ENCODE data around the gene KRTAP10-6.
"Not testable (repeated sequence)": the region's sequence is repeated elsewhere in the genome, so short reads cannot be mapped to it uniquely, and the experiment has no call there.

Gene KRTAP10-6

DNA sequence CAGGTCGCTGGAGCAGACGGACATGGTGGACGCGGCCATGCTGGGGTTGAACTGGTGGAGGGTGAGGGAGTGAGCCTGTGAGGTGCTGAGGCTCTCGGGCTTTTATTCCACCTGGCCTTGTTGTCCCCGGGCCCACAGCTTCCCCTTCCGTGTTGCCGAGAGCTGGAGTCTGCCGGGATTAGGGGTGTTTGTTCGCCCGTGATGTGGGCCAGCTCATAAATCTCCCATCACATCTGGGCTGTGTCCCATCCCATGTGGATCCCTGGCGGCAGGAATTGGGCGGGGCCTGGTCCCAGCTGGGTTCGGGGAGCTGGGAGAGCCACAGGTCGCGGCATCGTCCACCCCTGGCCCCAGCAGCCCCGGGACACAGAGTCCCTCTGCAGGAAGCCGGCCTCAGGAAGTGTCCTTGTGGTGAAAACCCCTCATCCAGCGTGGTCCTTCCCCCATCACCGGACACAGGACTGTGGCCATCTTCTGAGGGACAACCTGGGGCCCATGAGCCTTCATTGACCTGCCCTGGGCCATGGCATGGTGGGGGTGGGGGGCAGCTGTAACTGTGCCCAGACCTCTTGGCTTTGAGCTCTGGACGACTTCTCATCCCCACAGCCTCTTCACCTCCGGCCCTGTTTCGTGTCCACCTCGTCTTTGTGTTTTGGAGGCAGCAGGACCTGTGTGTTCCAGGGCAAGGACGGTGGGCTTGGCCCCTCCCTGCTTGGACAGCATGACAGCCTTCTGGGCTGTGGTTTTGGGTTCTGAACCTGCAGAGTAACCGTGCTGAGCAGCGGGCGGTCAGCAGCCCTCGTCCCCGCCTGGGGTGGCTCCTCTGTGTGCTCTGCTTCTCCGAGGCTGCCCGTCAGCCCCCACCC, at the start of gene KRTAP10-6:
Gene KRTAP10-6, minus strand, starts transcription at position 60 of the 866 bp plus-strand sequence. Its CDS starts 21 bp downstream, at position 39.
- DNase-seq = no peak

DNA sequence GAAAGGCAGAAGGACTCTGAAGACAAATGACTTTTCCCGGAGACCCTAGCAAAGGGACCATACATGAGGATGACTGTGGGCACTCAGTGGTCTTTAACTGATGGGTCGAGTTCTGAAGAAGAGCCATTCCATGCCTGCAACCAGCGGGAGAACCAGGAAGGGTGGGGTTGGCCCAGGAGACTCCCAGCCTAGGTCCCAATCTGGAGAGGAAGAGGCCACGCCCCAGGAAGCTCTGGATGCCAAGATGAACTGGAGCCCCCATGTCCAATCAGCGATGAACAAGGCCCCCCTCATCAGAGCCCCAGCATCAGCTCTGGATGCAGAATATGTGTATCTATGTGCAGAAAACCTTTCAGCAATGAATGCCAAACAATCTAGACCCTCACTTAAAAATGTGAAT, 48.5 kb upstream of the KRTAP10-6 start:
- DNase-seq = no peak

- no peak for DNase-seq
These were observed 47.0 kb upstream of the KRTAP10-6 start for GRCh38 chr21:44639331-44639655.

DNA sequence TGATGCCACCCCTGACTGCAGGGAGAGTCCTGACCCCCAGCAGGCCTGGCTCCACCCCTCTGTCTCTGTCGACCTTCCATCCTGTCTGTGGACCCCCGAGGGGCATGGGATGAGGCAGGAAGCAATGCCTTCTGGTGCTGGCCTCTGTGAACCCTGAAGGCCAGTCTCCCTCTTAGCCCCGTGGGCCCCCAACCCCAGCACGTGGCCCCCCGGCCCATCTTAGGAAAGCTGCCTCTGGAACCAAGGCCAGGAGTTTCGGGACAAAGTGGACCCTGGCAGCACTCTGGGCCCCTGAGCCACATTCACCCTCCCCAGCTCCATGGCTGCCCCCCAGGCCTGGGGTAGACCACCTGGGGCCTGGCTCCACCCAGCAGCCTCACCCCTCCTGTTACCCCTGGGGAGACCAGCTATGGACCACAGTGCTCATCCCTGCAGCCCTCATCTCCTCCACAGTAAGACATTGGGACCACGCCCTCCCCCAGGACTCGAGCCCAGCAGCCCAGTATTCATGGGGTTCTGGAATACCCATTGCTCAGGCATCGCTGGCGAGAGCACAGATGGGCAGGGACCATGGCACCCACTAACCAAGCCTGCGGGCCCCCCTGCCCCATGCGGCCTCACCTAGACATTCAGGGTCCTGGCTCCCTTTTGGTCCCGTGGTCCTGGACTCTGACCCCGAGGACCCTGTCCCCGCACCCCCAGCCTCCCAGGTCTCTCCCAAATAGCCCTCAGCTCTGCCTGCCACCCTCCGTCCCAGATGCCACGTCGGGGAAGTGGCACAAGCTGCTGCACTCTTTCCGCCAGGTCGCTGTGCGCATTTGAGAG, 46.4 kb upstream of the KRTAP10-6 start:
- not testable (repeated sequence) for DNase-seq

DNA sequence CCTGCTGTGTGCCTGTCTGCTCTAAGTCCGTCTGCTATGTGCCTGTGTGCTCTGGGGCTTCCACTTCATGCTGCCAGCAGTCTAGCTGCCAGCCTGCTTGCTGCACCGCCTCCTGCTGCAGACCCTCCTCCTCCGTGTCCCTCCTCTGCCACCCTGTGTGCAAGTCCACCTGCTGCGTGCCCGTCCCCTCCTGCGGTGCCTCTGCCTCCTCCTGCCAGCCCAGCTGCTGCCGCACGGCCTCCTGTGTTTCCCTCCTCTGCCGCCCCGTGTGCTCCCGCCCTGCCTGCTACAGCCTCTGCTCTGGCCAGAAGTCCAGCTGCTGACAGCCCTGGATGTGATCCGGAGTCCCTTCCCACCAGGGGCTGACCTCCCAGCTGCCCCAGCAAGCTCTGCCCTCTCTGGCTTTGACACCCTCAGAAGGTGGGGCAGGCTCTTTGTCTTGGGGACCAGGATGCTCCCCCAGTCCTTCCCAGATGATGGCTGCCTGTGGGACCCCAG, 45.6 kb upstream of the KRTAP10-6 start:
- DNase-seq = peak; percentile 24

DNA sequence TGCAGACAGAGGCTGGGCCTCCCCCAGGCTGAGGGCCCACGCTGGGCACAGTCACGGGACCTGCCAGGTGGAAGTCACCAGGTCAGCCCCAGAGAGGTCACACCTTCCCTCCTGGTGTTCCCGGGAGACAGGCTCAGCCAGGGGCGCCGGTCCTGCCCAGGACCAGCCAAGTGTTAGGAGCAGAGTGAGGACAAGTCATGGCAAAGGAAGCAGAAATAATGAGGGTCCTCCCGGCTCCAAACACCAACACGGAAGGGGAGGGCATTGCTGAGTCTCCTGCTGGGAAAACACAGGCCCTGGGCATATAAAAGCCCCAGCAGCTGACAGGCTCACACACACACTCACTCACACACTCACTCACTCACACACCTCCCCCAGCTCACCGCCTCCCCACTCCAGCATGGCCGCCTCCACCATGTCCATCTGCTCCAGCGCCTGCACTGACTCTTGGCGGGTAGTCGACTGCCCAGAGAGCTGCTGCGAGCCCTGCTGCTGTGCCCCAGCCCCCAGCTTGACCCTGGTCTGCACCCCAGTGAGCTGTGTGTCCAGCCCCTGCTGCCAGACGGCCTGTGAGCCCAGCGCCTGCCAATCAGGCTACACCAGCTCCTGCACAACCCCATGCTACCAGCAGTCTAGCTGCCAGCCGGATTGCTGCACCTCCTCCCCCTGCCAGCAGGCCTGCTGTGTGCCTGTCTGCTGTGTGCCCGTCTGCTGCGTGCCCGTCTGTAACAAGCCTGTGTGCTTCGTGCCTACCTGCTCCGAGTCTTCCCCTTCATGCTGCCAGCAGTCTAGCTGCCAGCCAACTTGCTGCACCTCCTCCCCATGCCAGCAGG, 44.9 kb upstream of the KRTAP10-6 start, which contains the start of gene KRTAP10-10:
Gene KRTAP10-10, plus strand, starts transcription at position 339 of the 833 bp plus-strand sequence. Its CDS starts 62 bp downstream, at position 401.
- no peak for DNase-seq

- no peak for DNase-seq
These were observed 44.1 kb upstream of the KRTAP10-6 start for GRCh38 chr21:44636209-44637017.

DNA sequence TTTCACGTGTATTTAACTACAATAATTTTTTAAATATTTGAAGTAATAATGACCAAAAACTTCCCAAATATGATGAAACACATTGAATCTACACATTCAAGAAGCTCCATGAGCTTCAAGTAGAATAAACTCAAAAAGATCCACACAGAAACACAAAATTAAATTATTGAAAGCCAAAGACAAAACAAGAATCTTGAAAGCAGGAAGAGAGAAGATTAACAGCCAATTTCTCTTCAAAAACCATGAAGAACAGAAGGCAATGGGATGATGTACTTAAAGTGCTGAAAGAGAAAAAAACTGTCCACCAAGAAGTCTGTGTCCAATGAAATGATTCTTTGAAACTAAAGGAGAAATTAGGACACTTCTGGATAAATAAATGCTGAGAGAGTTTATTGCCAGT, 39.8 kb upstream of the KRTAP10-6 start:
- DNase-seq = no peak

DNA sequence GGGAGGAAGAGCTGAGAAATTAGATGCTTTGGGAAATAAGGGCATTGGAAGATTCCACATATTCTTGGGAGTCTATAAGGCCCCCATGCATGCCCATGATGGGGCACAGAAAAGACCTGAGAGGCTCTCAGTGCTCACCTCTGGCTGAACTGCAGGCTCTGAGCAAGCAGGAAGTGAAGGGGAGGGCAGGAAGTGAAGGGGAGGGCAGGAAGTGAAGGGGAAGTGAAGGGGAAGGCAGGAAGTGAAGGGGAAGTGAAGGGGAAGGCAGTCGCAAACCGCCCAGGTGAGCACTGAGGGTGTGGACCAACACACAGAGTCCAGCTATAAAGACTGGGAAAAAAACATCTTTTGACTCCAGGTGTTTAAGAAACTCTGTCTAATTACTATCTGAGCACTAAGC, 38.1 kb upstream of the KRTAP10-6 start:
- DNase-seq = no peak

DNA sequence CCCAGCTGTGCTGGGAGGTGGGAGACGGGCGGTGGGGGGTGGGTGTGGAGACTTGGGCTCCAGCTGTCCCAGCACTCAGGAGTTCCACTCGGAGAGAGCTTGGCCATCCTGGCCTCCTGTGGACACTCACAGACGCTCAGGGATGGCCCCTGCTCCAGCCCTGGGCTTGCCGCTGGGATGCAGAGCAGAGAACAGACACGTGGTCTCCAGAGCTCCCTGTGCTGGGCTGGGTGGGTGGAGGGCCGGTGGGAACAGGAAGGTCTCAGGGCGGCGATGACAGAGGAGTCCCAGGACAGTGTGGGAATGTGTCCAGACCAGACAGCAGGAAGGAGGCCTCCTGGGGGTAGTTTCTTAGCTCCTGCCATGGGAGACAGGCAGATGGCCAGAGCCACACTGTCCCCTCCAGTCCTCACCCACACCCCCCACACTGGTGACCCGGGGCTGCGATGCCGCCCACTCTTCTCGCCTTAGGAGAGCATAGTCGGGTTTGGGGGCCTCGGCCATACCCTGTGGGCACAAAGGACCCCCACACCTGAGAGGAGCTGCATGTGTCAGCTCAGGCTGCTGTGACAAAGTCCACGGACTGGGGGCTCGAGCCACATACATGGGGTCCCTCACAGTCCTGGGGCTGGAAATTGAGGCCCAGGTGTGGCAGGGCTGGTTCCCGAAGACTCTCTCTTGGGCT, 36.5 kb upstream of the KRTAP10-6 start:
- no peak for DNase-seq

- DNase-seq = not testable (repeated sequence)
These were observed 35.5 kb upstream of the KRTAP10-6 start for GRCh38 chr21:44627831-44628233.

DNA sequence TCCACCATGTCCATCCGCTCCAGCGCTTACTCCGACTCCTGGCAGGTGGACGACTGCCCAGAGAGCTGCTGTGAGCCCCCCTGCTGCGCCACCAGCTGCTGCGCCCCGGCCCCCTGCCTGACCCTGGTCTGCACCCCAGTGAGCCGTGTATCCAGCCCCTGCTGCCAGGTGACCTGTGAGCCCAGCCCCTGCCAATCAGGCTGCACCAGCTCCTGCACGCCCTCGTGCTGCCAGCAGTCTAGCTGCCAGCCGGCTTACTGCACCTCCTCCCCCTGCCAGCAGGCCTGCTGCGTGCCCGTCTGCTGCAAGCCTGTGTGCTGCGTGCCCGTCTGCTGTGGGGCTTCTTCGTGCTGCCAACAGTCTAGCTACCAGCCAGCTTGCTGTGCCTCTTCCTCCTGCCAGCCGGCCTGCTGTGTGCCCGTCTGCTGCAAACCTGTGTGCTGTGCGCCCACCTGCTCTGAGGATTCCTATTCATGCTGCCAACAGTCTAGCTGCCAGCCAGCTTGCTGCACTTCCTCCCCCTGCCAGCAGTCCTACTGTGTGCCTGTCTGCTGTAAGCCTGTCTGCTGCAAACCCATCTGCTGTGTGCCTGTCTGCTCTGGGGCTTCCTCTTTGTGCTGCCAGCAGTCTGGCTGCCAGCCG, 35.0 kb upstream of the KRTAP10-6 start:
- DNase-seq = not testable (repeated sequence)

GRCh38 chr21:44626673-44627143, 34.4 kb upstream of the KRTAP10-6 start, which contains the start of gene KRTAP10-9:
Gene KRTAP10-9, plus strand, starts transcription at chr21:44627093. Its CDS starts 79 bp downstream, at chr21:44627172.
- DNase-seq = no peak

- no peak for DNase-seq
These were observed 34.0 kb upstream of the KRTAP10-6 start for GRCh38 chr21:44626262-44626661.

- no peak for DNase-seq
These were observed 33.5 kb upstream of the KRTAP10-6 start for GRCh38 chr21:44625756-44626155.

GRCh38 chr21:44623575-44623974, 31.3 kb upstream of the KRTAP10-6 start:
- DNase-seq = no peak

- DNase-seq = no peak
These were observed 27.6 kb upstream of the KRTAP10-6 start for GRCh38 chr21:44619886-44620285.

GRCh38 chr21:44618909-44619308, 26.6 kb upstream of the KRTAP10-6 start:
- no peak for DNase-seq

DNA sequence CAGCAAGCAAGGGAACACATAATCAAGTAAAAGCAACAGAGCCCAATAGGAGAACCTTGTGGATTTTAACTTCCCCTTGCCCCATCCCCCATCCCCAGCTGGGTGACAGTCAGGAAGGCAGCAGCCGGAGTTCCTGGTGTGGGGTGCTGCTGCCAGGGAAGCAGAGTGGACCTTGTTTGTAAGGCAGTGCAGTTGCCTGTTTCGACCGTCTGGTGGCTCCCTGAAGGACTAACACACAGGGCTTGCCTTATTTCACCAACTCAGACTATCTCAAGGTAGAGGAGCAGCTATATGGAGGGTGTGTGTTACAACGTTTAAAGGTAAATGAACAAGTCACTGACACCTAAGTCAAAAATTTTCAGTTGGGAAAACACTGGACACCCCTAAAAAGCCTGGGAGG, 26.2 kb upstream of the KRTAP10-6 start:
- no peak for DNase-seq

DNA sequence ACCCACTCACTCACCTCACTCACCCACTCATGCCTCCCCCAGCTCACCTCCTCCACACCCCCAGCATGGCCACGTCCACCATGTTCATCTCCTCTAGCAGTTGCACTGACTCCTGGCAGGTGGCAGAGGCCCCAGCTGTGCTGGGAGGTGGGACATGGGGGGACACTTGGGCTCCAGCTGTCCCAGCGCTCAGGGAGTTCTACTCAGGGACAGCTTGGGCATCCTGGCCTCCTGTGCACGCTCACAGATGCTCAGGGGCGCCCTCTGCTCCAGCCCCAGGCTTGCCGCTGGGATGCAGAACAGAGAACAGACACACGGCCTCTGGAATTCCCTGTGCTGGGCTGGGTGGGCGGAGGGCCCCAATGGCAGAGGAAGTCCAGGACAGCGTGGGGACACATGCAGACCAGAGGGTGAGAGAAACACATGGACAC, 24.8 kb upstream of the KRTAP10-6 start:
- DNase-seq = no peak

GRCh38 chr21:44616591-44616926, 24.3 kb upstream of the KRTAP10-6 start:
- DNase-seq = no peak

All from SHP77 treated with DMSO at 0.1 percent for 48 hours (cell line).